ENCODE measurements around the gene CLIC4. TPM values are rescaled to one million over a fixed set of nuclear protein-coding genes. Genes with fewer than 3 reads are reported as not detected.

Gene CLIC4
- total and polyA plus RNA-seq, 4 donors: 15.0 to 40.7 (median 28.4) TPM

DNA sequence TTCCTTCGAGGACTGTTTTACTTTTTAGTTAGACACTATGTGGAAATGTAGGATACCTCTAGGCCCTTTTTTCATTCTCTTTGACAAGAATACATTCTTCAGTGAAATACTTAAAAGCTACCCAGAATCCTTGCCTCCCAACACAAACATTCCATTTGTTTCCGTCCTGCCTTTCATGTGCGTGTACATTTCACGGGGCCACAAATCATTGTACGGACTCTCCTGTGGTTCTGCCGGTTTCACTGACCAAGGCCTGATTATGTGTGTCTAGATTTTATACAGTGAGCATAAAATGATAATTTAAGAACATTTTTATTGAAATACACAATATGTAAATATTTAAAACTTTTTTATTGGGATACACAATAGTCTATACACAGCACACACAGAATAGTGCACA lies 108.4 kb downstream of the CLIC4 start:
- no peak for DNase-seq (ENCODE audit: low spot score)
- H3K4me1 ChIP-seq (ENCODE audit: control insufficient read depth in 4 of 4, insufficient read depth in 4 of 4, low read length in 3 of 4): peaks cover 0 to 2% (median under 1%) of the 10 kb centered on the region in 4 donors
- no peaks in the 10 kb centered on the region for H3K9me3 ChIP-seq (ENCODE audit: control insufficient read depth in 4 of 4, low read length in 3 of 4)
- H3K36me3 ChIP-seq (ENCODE audit: control insufficient read depth in 4 of 4, insufficient read depth in 3 of 4, low read depth in 1 of 4, low read length in 3 of 4): no peaks in the 10 kb centered on the region
- no peak overlapping the region for H3K4me3 ChIP-seq (ENCODE audit: low read depth in 1 of 3, low read length in 3 of 3)
- 74% methylated on average over 6 of the region's 6 CpGs for WGBS
- no peak overlapping the region for H3K27ac ChIP-seq (ENCODE audit: low read depth in 1 of 2, low read length in 2 of 2)
- H3K9ac ChIP-seq (ENCODE audit: low read depth in 1 of 2, low read length in 2 of 2): no peak overlapping the region
- peaks cover 0 to 2% (median 0%) of the 10 kb centered on the region in 4 donors for H3K27me3 ChIP-seq (ENCODE audit: control insufficient read depth in 4 of 4, insufficient read depth in 4 of 4, low read length in 3 of 4)
- TF ChIP-seq, protein P1, sequence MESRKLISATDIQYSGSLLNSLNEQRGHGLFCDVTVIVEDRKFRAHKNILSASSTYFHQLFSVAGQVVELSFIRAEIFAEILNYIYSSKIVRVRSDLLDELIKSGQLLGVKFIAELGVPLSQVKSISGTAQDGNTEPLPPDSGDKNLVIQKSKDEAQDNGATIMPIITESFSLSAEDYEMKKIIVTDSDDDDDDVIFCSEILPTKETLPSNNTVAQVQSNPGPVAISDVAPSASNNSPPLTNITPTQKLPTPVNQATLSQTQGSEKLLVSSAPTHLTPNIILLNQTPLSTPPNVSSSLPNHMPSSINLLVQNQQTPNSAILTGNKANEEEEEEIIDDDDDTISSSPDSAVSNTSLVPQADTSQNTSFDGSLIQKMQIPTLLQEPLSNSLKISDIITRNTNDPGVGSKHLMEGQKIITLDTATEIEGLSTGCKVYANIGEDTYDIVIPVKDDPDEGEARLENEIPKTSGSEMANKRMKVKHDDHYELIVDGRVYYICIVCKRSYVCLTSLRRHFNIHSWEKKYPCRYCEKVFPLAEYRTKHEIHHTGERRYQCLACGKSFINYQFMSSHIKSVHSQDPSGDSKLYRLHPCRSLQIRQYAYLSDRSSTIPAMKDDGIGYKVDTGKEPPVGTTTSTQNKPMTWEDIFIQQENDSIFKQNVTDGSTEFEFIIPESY (IDR thresholded peaks at IDR 0.05): no peak
- TF ChIP-seq YY1 (IDR thresholded peaks at IDR 0.05) (no peak), FOXA2 (IDR thresholded peaks at IDR 0.05) (no peak)

DNA sequence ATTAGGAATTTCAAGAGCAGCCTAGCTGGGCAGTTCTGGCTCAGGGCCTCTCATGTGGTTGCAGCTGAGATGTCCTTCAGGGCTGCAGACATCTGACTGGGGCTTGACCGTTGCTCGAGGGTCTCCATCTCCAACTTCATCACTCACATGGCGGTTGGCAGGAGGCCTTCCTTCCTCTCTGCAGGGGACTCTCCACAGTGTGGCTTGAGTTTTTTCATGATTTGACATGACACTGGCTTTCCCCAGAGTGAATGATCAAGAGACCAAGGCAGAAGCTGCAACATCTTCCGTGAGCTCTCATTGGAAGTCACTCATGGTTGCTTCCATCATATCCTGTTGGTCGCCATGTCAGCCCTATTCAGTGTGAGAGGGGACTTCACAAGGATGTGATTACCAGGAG lies 110.2 kb downstream of the CLIC4 start:
- H3K36me3 ChIP-seq (ENCODE audit: control insufficient read depth in 4 of 4, insufficient read depth in 3 of 4, low read depth in 1 of 4, low read length in 3 of 4): no peaks in the 10 kb centered on the region
- no peaks in the 10 kb centered on the region for H3K4me1 ChIP-seq (ENCODE audit: control insufficient read depth in 4 of 4, insufficient read depth in 4 of 4, low read length in 3 of 4)
- no peak for TF ChIP-seq FOXA1 (IDR thresholded peaks at IDR 0.05)
- TF ChIP-seq EGR1 (IDR thresholded peaks at IDR 0.05; ENCODE audit: low read depth in 2 of 2): no peak
- TF ChIP-seq RXRA (IDR thresholded peaks at IDR 0.05): no peak
- TF ChIP-seq, protein P2, sequence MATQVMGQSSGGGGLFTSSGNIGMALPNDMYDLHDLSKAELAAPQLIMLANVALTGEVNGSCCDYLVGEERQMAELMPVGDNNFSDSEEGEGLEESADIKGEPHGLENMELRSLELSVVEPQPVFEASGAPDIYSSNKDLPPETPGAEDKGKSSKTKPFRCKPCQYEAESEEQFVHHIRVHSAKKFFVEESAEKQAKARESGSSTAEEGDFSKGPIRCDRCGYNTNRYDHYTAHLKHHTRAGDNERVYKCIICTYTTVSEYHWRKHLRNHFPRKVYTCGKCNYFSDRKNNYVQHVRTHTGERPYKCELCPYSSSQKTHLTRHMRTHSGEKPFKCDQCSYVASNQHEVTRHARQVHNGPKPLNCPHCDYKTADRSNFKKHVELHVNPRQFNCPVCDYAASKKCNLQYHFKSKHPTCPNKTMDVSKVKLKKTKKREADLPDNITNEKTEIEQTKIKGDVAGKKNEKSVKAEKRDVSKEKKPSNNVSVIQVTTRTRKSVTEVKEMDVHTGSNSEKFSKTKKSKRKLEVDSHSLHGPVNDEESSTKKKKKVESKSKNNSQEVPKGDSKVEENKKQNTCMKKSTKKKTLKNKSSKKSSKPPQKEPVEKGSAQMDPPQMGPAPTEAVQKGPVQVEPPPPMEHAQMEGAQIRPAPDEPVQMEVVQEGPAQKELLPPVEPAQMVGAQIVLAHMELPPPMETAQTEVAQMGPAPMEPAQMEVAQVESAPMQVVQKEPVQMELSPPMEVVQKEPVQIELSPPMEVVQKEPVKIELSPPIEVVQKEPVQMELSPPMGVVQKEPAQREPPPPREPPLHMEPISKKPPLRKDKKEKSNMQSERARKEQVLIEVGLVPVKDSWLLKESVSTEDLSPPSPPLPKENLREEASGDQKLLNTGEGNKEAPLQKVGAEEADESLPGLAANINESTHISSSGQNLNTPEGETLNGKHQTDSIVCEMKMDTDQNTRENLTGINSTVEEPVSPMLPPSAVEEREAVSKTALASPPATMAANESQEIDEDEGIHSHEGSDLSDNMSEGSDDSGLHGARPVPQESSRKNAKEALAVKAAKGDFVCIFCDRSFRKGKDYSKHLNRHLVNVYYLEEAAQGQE (IDR thresholded peaks at IDR 0.05): no peak
- no peak for TF ChIP-seq SP1 (IDR thresholded peaks at IDR 0.05)
- TF ChIP-seq FOXA2 (IDR thresholded peaks at IDR 0.05): no peak
- no peak for TF ChIP-seq GABPA (IDR thresholded peaks at IDR 0.05 in 1 of 2, conservative IDR thresholded peaks at IDR 0.05 in 1 of 2)
- TF ChIP-seq, protein P3, sequence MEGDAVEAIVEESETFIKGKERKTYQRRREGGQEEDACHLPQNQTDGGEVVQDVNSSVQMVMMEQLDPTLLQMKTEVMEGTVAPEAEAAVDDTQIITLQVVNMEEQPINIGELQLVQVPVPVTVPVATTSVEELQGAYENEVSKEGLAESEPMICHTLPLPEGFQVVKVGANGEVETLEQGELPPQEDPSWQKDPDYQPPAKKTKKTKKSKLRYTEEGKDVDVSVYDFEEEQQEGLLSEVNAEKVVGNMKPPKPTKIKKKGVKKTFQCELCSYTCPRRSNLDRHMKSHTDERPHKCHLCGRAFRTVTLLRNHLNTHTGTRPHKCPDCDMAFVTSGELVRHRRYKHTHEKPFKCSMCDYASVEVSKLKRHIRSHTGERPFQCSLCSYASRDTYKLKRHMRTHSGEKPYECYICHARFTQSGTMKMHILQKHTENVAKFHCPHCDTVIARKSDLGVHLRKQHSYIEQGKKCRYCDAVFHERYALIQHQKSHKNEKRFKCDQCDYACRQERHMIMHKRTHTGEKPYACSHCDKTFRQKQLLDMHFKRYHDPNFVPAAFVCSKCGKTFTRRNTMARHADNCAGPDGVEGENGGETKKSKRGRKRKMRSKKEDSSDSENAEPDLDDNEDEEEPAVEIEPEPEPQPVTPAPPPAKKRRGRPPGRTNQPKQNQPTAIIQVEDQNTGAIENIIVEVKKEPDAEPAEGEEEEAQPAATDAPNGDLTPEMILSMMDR (IDR thresholded peaks at IDR 0.05; ENCODE audit: low read depth, low read length, missing input control): no peak
- no peak for TF ChIP-seq JUND (IDR thresholded peaks at IDR 0.05)
- no peak for TF ChIP-seq TAF1 (conservative IDR thresholded peaks at IDR 0.05)
- H3K9ac ChIP-seq (ENCODE audit: low read depth in 1 of 2, low read length in 2 of 2): no peak overlapping the region
- no peak overlapping the region for H3K27ac ChIP-seq (ENCODE audit: low read depth in 1 of 2, low read length in 2 of 2)
- H3K4me3 ChIP-seq (ENCODE audit: low read depth in 1 of 3, low read length in 3 of 3): no peak overlapping the region
- peaks cover 0 to 2% (median 0%) of the 10 kb centered on the region in 4 donors for H3K27me3 ChIP-seq (ENCODE audit: control insufficient read depth in 4 of 4, insufficient read depth in 4 of 4, low read length in 3 of 4)
- 86% methylated on average over 5 of the region's 5 CpGs for WGBS
- H3K9me3 ChIP-seq (ENCODE audit: control insufficient read depth in 4 of 4, low read length in 3 of 4): no peaks in the 10 kb centered on the region
- DNase-seq (ENCODE audit: low spot score): no peak
